SK-N-SH (cell line): ENCODE data around the gene DNM2.

Experiments
- CHD2 ChIP-seq: fragments of 150-350 bp; IDR thresholded peaks from 2 replicates; pipeline ENCODE4 v1.6.1; 2018; ENCODE audit warnings: low read length; ENCODE audit not compliant: partially characterized antibody
- ELF1 ChIP-seq: IDR thresholded peaks from 2 replicates; pipeline ENCODE4 v1.4.0; 2012
- EP300 ChIP-seq, 2 experiments: IDR thresholded peaks; 2 replicates each; pipeline versions ENCODE4 v1.4.0 to v1.6.1; 2012; ENCODE audit warnings: borderline replicate concordance in 1 of 2, low read depth in 1 of 2, low read length in 1 of 2
- FOSL2 ChIP-seq: IDR thresholded peaks from 2 replicates; pipeline ENCODE4 v1.4.0; 2012; ENCODE audit warnings: low read depth, mild to moderate bottlenecking, moderate library complexity, borderline replicate concordance
- MAX ChIP-seq: IDR thresholded peaks from 2 replicates; pipeline ENCODE4 v1.4.0; 2012; ENCODE audit warnings: low read depth
- TAF1 ChIP-seq: IDR thresholded peaks from 2 replicates; pipeline ENCODE4 v1.6.1; 2012; ENCODE audit warnings: low read depth, mild to moderate bottlenecking, low read length, moderate library complexity, borderline replicate concordance
- YY1 ChIP-seq: IDR thresholded peaks from 2 replicates; pipeline ENCODE4 v1.4.0; 2012; ENCODE audit warnings: low read depth, mild to moderate bottlenecking
- TF ChIP-seq, protein P1 (sequence below): fragments of 200-600 bp; sonication (generic); IDR thresholded peaks from 2 replicates; pipeline ENCODE4 v1.6.1; 2017; ENCODE audit warnings: antibody characterized with exemption, mild to moderate bottlenecking, moderate library complexity
- TF ChIP-seq, protein P2 (sequence below): IDR thresholded peaks from 2 replicates; pipeline ENCODE4 v1.4.0; 2012; ENCODE audit warnings: low read depth, borderline replicate concordance

GRCh38 chr19:10866495-10866894 is 148.6 kb downstream of the DNM2 start:
- no peak for TF ChIP-seq ELF1
- TF ChIP-seq YY1 = no peak
- TF ChIP-seq, protein P1, sequence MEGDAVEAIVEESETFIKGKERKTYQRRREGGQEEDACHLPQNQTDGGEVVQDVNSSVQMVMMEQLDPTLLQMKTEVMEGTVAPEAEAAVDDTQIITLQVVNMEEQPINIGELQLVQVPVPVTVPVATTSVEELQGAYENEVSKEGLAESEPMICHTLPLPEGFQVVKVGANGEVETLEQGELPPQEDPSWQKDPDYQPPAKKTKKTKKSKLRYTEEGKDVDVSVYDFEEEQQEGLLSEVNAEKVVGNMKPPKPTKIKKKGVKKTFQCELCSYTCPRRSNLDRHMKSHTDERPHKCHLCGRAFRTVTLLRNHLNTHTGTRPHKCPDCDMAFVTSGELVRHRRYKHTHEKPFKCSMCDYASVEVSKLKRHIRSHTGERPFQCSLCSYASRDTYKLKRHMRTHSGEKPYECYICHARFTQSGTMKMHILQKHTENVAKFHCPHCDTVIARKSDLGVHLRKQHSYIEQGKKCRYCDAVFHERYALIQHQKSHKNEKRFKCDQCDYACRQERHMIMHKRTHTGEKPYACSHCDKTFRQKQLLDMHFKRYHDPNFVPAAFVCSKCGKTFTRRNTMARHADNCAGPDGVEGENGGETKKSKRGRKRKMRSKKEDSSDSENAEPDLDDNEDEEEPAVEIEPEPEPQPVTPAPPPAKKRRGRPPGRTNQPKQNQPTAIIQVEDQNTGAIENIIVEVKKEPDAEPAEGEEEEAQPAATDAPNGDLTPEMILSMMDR = no peak
- no peak for TF ChIP-seq EP300 (IDR thresholded peaks at IDR 0.05; ENCODE audit: borderline replicate concordance in 1 of 2, low read depth in 1 of 2, low read length in 1 of 2)
- TF ChIP-seq MAX = no peak
- TF ChIP-seq TAF1 = no peak
- TF ChIP-seq CHD2 = no peak
- TF ChIP-seq, protein P2, sequence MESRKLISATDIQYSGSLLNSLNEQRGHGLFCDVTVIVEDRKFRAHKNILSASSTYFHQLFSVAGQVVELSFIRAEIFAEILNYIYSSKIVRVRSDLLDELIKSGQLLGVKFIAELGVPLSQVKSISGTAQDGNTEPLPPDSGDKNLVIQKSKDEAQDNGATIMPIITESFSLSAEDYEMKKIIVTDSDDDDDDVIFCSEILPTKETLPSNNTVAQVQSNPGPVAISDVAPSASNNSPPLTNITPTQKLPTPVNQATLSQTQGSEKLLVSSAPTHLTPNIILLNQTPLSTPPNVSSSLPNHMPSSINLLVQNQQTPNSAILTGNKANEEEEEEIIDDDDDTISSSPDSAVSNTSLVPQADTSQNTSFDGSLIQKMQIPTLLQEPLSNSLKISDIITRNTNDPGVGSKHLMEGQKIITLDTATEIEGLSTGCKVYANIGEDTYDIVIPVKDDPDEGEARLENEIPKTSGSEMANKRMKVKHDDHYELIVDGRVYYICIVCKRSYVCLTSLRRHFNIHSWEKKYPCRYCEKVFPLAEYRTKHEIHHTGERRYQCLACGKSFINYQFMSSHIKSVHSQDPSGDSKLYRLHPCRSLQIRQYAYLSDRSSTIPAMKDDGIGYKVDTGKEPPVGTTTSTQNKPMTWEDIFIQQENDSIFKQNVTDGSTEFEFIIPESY = no peak
- TF ChIP-seq FOSL2 = no peak
